HG02678 (cell line): ENCODE measurements around the gene C16orf78.

Source experiments
- ATAC-seq: cut with Tn5 transposase; IDR thresholded peaks from one replicate; pipeline ENCODE4 v1.9.1; 2021; ENCODE audit warnings: mild to moderate bottlenecking, moderate library complexity; ENCODE audit not compliant: unreplicated experiment

Gene C16orf78

DNA sequence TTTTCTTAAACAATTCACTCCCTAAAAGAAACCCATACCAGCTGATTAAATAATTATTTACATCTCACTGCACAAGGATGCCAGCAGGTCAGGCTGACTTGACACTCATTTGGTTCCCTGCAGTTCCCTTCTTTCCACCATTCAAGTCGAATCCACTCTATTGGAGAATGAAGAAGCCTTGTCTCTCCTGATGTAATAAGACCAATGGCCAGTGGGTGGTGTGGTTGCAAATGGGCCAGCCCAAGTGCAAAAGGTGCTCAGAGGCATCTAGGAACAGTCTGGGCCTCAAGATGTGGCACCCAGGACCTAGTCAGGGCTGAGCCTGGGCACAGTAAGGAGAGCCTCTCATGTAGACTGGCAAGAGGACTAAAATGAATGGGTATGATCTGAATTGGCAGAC, 9.3 kb downstream of the C16orf78 start:
- no peak for ATAC-seq

DNA sequence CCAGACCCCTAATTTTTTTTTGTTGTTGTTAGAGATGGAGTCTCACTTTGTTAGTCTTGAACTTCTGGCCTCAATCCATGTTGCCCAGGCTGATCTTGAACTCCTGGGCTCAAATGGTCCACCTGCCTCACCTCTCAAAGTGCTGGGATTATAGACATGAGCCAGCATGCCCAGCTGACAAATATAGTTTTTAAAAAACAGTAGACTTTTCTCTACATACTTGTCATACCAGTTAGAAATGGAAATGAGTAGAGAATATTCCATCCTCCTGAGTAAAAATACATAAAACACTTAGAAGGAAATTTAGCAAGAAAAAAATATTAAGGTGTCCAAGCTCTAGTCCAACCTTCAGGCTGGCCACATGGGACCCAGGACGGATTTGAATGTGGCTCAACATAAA, 21.4 kb downstream of the C16orf78 start:
- no peak for ATAC-seq

DNA sequence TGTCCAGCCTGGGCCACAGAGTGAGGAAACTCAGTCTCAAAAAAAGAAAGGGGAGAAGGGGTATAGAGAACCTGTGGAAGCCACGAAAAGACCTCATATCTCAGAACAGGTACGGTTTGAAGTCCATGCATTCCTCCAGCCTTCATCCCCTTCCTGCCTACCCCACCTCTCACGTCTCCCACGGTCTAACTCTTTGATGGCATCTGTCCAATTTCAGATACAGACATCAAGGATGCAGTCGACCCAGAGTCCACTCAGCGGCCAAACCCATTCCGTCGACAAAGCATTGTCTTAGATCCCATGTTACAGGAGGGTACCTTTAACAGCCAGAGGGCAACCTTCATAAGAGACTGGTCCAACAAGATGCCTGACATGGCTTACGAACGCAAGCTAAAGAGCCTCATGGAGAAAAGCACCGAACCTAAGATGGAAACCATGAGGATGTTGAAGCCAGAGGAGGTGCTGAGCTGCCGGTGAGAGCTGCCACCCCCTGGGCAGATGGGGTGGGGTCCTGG, 22.7 kb downstream of the C16orf78 start:
- ATAC-seq: no peak

DNA sequence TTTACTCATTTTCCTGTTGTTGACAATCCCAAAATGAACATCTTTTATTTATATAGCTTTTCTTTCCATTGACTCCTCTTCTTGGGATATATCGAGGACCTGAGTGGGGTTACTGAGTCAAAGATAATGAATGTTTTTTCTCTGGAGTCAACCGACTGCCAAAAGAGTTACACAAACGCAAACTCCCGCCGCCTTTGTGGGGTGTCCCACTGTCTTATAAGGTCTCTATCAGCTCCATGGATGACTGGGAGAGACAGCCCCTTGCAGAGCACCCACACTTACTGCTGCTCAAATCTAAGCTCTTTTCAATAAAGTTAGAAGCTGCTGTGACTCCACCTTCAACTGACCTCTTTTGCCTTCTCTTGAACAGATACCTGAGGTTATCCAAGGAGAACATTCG, 25.2 kb downstream of the C16orf78 start:
- ATAC-seq: no peak

DNA sequence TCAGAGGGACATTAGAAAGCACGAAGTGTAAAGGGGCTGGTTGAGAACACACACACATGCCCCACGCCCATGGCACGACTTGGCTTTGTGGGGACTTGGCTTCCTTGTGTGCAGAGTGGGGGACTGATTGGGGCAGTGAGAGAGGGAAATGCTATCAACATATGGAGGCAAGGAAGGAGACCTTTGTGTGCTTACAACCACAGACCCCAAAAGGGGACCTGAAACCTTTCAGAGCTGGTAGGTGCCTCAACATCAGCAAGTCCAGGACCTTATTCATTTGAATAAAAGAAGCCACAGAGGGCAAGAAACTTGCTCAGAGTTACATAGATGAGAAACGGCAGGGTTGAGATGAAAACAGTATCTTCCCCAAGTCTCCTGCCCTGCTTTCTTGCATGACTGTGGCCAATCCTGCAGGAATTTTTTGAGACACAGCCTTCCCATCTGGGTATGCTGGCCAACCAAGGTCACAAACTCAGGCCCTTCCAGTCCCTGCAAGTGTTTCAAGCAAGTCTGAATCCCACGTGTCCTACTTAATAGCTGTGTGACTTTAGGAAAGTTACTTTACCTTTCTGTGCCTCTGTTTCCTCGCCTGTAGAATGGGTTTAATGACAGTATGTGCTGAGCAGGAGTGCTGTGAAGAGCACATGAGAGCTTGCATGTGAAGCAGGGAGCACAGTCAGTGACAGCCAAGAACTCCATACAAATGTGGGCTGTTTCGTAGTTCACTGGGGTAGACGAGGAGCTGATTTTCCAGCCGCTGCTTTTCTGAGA, 26.2 kb downstream of the C16orf78 start:
- ATAC-seq: peak; percentile 99

DNA sequence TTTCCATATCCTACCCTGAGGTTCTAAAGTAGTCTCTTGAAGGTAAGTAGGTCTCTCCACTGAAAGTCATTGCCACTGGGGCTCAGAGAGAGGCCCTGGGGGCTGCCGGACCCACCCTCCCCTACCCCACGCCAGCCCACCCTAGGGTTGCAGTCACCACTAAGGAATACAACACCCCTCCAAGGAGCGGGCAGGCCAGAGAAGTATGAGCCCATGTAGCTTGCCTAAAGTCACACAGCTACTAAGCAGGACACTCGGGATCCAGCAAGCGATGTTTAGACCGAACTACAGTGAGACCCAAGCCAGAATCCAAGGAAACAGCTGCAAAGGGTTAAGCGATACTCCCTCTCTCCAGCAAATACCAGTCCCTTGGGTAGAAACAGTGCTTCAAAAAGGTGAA, 27.0 kb downstream of the C16orf78 start:
- ATAC-seq: no peak

DNA sequence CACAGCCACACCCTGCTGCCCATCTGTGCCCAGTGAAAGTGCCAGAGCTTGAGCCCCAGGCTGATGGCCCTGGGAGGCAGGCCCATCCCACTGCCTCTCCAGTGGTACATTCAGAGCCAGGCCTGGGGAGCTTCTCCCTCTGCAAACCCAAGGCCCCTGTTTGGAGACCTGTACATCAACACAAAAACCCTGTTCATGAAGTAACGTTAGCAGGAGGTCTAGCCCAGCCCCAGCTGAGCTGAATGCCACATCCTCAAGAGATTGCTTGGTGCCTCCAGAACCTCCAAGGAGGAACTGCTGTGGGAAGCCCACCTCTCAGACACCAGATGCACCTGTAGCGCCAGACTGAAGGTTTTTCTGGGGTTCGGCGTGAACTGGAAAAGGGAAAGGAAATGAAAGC, 31.5 kb downstream of the C16orf78 start:
- no peak for ATAC-seq

DNA sequence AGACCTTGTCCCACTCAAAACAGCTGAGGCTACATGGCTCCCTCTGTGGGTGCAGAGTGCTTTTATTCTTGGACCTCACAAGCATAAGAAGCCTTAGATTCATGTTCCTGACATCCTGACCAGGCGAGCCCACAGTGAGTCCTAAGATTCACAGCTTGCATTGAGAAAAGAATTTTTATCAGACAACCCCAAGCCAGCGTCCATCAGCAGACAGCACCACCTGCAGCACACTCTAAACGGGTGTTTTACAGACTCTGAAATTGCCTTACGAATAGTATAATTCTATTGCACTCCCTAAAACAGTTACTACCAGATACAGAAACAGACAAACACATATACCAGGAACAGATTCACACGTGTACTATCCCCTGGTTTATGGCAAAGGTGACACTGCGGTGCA, 31.9 kb downstream of the C16orf78 start:
- no peak for ATAC-seq

DNA sequence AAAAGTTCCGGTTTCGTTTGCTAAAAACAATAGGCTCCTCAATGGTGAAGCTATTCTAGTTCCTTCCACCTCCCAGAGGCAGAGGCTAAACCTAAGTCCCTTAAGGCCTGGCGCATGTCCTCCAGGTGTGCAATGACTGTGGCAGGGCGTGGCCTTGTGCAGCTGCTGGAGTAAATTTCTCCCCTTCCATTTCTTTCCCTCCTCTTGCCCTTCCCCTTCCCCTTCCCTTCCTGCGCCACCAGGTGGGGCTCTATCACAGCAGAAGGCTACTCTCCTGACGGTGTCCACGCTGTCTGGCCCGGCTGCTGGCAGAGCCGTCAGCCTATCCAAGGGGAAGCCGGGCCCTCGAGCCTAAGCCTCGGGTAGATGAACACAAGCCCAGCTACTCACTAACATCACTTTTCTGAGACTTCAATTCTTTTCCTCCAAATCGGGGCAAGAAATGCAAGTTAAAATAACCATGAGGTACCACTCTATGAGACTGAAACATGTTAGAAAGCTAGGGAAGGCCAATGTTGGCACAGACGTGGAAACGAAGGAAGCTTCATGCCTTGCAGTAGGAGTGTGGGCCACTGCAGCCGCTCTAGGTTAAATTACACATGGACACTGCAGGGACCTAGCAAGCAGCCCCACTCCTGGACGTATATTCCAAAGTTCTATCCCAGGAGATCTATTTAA, 34.4 kb downstream of the C16orf78 start:
- peak; percentile 89 for ATAC-seq

DNA sequence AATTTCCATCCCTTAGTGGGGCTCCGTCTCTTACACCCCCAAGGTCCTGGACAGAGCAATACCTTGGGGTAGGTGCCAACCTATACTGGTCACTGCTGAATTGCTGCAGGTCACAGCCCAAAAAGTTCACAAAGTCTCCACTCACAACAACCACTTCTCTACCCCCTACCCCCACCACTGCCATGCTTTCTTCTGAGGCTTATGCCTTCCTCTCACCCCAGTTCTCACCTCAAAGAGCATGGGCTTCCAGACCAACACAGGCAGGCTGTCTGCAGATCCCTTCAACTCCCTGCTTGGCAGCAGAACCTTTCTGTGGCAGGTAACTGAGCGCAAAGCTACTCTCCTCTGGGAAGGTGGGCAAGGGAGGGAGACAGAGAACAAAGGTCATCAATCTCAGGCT, 35.5 kb downstream of the C16orf78 start:
- no peak for ATAC-seq

DNA sequence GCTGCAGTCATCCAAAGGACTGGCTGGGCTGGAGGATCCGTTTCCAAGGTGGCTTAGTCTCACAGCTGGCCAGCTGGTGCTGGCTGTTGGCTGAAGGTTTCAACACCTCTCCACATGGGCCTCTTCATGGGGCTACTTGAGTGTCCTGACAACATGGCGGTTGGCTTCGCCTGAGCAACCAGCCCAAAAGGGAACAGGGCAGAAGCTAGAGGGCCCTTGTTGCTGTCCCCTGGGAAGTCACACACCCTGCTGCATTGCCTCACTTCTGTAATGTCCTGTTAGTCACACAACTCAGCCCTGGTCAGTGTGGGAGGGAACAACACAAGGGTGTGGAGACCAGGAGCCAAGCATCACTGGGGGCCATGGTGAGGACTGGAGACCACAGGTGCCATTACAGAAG, 36.6 kb downstream of the C16orf78 start:
- ATAC-seq: no peak

DNA sequence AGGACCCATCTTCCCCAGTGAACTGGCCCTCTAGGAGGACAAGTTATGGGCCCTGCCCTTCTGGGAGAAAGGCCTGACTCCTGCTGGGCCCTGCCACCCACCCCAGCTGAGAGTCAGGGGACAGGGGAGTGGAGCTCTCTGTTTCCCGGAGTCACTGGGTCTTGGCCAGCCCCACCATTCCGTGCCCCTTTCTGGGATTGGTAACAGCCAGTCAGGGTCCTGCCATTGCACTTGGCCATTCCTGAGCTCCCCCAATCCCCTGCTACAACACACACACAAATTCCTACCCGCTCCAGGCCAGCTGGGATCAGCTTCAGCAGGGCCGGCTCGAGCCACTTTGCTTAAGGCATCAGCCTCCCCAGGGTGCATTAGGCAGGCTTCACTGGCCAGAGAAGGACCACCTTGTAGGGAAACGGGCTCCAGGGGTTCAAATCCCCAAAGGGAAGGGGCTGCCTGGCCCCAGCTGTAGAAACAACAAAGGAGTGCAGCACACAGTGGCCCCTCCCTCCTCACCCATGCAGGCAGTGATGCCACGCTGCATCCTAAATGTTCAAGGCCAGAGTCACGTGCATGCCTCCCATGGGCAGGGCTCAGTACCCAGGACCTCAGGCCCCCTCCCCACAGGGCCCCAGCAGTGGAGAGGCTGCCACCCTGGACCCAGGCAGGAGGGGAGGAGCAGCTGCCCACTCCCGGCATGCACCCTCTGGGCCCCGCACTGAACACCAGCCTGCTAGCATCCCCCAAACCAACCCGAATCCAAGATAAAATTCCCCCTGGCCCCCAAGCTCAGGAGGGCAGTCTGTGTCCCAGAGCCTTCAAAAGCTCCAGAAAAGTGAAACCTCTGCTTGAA, 37.7 kb downstream of the C16orf78 start:
- ATAC-seq: no peak

DNA sequence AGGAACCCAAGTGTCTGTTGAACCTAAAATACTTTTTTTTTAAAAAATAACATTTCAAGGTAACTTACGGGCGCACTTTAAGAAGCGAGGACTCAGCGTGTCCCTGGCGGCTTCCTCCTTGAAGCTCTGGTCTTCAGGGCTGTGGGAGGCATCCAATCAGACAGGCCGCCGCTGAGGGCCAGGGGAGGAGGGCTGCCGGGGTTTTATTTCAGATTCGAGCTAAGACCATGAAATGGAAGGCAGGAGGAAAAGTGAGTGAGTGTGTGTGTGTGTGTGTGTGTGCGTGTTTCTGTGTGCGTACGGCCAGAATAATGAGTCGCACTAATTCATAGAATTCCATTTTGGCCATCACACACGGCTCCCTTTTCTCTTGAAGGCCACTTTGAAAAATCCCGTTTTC, 41.1 kb downstream of the C16orf78 start:
- no peak for ATAC-seq

DNA sequence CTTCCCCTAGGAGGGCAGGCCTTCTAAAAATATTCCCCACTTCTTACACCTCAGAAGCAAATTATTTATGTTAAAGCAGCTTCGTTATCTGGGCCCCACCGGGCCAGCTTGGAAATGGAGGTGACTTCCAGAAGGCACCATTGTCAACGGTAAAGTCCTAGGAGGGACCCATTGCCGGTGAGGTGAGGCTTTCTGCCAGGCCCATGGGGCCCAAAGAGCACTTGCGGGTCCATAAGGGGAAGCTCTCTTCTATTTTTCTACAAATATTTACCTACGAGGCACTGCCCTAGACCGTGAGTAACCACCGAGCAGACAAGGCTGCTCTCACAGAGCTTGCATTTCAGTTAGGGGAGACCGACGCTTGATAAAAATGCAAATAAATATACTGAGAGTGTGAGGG, 41.5 kb downstream of the C16orf78 start:
- no peak for ATAC-seq

DNA sequence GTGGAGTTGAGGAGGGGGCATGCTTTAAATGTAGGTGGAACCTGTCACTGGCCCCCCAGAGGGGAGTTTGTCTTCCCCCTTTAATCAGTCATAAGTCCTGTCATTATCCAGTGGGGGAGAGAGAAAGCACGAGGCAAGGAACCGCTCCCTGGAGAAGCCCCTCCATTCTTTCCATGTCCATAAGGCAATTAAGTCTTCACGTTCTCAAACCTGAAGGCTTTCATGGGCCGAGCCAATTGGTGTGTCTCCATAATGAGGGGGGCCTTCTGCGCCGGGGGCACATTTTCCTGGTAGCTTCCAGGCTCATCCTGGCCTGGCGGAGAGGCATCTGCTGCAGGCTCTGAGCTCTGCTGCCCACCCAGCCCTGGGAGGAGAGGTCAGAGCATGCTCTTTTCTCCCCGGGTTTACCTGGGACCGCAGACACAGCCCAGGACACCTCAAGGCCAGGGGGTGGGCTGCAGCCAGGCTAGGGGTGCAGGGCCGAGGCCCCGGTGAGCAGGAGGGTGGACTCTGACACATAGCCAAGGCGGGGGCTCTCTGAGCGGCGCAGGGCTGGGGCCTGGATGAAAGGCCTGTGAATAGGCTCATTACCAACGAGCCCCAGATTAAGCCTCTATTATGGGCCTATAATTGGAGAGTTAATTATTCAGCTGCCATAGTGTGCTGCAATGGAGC, 42.5 kb downstream of the C16orf78 start:
- no peak for ATAC-seq

DNA sequence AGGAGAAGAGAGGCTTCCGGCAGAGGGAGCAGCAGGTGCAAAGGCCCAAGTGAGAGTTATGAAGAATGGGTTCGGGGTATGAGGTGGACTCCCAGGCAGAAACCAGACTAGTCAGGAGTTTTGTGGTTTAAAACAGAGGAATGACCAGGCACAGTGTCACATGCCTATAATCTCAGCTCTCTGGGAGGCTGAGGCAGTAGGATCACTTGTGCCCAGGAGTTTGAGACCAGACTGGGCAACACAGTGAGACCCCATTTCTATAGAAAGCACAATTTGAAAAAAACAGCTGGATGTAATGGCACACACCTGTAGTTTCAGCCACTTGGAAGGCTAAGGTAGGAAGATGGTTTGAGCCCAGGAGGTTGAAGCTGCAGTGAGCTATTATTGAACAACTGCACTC, 43.8 kb downstream of the C16orf78 start:
- ATAC-seq: no peak

DNA sequence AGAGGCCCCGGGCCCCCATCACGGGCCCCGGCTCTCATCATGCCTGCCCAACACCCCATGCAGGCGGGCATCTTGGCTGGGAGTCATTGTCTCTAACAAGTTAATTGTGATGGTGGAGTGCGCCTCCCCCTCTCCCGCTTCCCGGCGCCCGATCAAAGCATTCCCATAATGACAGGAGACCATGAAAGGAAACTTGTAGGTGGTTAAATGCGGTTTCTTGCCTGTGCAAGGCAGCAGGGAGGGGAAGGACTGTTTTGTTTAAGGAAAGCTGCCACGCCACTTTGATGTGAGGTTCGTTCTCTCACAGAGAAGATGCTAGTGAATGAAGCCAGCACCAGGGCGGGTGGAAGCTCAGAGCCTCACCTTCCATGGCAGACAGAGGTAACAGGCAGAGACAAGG, 45.4 kb downstream of the C16orf78 start:
- ATAC-seq: no peak

DNA sequence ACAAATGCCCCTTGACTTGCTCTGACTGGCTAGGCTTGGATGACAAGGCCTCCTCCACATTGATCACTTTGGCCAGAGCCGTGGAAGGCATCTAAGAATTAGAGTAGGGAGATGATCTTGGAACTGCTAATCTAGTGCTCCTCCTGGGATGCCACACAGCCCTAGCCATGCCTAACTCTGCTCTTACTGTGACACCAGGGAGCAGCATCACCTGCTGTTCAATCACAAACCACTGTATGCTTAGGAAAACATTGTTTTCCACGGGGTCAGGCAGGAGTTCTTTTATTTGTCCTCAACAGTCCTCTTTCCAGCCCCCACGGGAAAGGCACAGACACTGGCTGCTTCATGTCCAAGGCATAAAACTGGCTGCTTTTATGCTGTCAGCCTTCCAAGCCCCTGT, 46.3 kb downstream of the C16orf78 start:
- ATAC-seq: no peak

DNA sequence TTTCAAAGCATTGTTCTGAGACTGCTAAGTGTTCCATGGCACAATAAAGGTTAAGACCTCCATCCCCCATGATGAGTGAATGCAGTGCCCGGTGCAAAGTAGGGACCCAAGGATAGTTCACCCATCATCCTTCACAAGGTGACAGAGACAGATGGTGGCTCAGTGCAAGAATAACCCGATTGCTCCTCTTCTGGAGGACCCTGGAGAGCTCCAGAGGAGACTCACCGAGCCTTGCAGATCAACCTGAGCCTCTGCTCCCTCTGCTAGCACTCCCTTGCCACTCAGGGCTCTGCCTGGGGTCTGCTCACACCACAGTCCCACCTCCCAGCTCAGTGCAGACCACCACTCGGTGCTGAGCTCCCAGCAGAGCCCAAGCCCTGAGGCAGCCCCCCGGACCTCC, 49.3 kb downstream of the C16orf78 start:
- ATAC-seq: no peak

DNA sequence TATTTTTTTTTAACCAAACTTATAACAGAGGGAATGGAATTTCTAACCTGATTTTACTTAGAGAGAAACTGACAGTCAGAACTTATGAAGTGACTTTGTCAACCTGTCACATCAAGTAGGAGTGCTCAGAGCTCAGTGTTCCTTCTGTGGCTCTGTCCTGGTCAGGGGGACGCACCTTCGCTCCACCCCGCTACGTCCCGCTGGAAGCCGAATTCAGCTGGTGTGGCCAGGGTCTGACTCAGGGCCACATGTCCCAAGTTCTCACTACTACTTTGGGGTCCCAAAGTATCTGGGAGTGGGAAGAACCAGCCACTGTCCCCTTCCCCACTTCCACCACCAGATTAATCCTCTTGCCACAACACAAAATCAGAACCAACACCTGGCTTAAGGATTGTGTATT, 51.4 kb downstream of the C16orf78 start:
- no peak for ATAC-seq

DNA sequence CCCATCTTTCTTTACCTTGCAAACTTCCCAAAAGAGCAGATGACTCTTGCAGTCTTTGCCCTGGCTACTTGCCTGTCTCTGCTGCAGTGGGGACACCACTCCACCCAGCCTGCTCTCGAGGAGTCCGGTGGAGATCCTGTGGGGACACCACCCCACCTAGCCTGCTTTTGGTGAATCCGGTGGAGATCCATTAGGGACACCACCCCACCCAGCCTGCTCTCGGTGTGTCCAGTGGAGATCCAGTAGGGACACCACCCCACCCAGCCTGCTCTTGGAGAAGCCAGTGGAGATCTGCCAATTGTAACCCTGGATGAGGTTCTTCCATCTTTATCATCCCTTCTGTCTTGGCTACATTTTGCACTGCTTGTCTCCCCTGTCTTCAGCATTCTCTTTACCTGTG, 54.2 kb downstream of the C16orf78 start:
- no peak for ATAC-seq
